HFF-Myc (cell line): ENCODE data around the gene MYH6.

Source experiments
- DNase-seq: peaks from one replicate; pipeline ENCODE4 v3.0.0-alpha.2; 2011; ENCODE audit warnings: low read depth; ENCODE audit errors: extremely low read depth
- H3K4me3 ChIP-seq: replicated peaks from 2 replicates; pipeline ENCODE4 v1.5.1; 2011; ENCODE audit warnings: low read depth, mild to moderate bottlenecking, control low read depth, low read length
- TF ChIP-seq, protein P1 (sequence below): IDR thresholded peaks from 2 replicates; pipeline ENCODE4 v1.5.1; 2012; ENCODE audit warnings: mild to moderate bottlenecking, low read depth, low read length, control low read depth; ENCODE audit errors: missing control alignments

The MYH6 gene

DNA sequence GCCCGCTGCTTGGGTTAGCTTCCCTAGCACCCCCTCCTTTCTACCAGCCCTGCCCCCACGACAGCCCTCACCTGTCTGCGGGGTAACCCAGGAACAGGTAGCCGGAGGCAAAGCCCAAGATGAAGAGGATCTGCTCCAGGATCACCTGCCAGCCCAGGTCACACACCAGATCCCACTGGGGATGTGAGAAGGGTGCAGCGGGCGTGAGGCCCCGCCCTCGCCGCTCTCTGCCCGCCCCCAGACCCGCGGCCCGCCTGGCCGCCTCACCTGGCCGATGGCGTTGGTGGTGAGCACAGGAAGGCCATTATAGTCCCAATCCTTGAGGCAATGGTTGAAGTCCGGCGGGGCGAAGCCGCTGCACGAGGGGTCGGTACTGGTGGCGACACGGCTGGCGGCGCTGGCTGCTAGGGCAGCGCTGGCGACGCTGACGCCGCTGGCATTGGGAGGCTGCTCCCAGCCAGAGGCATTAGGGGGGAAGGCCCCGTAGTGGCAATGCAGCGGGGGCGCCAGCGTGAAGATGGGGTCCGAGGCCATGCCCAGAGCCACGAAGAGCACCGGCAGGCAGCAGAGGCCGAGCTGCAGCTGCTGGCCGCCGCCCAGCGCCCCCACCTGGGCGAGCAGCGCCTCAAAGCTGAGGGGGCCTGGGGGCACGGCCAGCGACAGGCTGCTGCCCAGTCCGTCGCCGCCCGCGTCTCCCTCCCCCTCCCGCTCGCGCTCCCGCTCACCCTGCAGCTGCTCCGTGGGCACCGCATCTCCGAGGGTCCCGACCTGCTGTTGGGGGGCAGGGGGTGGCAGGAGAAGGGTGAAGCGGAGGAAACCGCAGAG is 56.2 kb downstream of the MYH6 start:
- no peak for DNase-seq
- TF ChIP-seq, protein P1, sequence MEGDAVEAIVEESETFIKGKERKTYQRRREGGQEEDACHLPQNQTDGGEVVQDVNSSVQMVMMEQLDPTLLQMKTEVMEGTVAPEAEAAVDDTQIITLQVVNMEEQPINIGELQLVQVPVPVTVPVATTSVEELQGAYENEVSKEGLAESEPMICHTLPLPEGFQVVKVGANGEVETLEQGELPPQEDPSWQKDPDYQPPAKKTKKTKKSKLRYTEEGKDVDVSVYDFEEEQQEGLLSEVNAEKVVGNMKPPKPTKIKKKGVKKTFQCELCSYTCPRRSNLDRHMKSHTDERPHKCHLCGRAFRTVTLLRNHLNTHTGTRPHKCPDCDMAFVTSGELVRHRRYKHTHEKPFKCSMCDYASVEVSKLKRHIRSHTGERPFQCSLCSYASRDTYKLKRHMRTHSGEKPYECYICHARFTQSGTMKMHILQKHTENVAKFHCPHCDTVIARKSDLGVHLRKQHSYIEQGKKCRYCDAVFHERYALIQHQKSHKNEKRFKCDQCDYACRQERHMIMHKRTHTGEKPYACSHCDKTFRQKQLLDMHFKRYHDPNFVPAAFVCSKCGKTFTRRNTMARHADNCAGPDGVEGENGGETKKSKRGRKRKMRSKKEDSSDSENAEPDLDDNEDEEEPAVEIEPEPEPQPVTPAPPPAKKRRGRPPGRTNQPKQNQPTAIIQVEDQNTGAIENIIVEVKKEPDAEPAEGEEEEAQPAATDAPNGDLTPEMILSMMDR: no peak
- H3K4me3 ChIP-seq: peak overlapping the region; percentile 49

DNA sequence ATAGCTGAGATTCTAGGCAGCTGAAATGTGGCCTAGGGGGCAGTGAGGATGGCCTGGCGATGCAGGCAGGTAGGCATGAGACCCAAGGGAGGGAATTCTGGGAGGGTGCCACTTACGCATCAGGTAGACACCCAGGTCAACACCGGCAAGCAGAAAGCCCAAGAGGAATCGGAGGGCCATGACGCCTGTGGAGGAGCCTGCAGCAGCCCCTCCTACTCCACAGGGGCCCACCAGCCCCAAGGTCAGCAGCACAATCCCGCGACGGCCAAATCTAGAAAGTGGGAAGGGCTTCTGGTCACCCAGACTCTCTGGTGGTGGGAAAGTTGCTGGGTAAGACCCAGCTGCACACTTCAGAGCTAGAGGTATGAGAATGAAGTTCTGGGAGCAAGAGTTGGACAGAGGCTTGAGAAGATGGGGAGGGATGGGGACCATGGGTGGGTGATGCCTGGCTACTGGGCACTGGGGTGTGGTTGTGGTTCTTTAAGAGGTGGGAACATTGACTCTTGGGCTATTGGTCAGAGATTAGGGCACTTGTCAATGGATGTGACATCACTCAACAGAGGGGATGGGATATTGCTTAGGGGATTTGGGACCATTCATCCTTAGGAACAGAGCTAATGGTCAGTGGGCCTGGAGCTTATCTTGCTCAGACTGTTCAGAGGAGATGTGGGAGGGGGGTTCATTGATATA is 58.8 kb downstream of the MYH6 start:
- DNase-seq: no peak

DNA sequence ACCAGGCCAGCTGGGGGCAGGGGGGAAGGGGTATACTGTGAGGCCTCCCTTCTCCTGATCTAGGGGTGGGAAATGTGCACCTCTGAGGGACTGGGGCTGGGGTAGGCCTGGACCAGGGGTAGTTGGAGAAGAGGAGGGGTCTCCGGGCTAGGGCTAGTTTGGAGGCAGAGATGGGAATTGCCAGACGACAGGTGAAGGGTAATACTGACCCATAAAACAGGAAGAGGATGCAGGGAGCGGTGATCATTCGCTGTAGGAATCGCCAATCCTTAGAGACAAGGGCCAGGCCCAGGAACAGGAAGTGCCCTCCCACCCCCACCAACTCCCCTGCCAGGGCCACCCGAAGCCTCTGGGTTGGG is 59.8 kb downstream of the MYH6 start:
- DNase-seq: no peak
- no peak overlapping the region for H3K4me3 ChIP-seq
- TF ChIP-seq, protein P1: no peak

More for the DNA sequence above, 58.8 kb downstream of the MYH6 start:
- no peak overlapping the region for H3K4me3 ChIP-seq
- TF ChIP-seq, protein P1: no peak

DNA sequence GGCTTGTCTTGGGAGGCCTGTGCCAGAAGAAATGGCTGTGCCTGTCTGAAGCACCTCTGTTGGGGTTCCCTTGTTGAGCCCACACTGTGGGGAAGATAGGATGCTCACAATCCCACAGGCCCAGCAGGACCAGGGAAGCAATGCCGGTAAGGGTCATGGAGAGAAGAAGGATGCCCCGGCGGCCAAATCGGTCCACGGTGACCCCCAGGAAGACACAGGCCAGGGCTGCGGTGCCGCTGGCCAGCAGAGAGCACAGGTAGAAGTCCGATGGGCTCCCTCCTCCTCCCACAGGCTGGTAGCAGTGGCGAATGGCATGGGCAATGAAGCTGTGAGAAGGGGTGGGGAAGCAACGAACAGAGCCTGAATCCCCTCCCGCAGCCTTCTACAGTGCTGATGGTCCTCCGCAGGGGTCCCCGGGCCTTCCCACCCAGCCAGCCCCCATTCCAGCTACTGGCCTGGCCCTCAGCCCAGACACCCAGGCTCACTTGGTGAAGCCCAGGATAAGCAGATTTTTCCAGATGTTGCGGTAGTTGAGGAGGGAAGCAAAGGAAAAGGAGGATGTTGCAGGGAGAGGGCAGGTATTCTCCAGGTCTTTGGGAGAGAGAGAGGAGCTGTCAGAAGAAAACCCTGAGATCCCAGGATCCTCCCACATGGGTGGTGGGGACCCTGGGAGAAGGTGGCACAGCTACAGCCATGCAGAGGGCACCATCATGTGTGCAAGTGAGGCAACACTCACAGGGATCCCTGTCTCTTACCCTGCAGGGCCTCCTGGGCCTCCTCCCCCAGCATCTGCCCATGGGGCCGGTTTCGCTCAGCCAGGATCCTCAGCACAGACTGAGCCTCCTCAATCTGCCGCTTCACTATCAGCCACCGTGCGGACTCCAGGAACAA is 60.4 kb downstream of the MYH6 start:
- TF ChIP-seq, protein P1: no peak
- no peak overlapping the region for H3K4me3 ChIP-seq
- no peak for DNase-seq

DNA sequence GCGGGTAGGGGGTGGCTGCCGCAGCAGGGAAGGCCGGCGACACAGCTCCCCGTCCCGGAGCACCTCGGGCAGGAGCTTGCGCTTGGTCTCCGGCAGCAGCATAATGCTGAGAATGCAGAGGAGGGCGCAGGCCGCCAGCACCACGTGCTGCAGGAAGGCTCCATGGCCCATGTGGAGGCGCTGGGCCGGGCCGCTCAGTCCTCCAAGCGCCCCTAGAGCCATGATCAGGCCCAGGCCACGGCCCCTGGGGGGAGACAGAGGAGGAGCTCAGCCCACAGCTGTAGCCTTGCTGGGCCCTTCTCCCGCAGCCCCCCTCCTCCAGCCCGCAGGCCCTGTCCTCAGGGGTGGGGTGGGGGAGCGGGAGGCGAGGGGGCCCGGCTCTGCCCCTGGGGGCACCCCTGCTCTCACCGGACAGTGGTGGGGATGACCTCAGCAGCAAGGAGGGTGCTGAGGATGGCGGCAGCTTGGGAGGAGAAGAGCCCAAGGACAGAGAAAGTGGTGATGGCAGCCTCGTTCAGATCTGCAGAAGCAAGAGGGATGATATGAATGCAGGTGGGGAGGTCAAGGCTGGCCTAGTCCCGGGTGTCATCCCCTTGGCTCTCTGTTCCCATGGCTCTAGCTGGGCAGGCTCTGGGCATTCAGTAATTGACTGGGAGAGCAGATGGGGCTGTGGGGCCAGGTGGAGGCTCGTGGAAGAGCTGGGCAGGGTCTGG is 61.2 kb downstream of the MYH6 start:
- no peak overlapping the region for H3K4me3 ChIP-seq
- TF ChIP-seq, protein P1: no peak
- DNase-seq: no peak
